Measurements from ENCODE around the gene SLC6A3. TPM values are rescaled to one million over a fixed set of nuclear protein-coding genes. Genes with fewer than 3 reads are reported as not detected.
"Not testable (repeated sequence)": the region's sequence is repeated elsewhere in the genome, so short reads cannot be mapped to it uniquely, and the experiment has no call there.

SLC6A3 gene
- total and polyA plus RNA-seq, 9 donors, result 0.11 to 0.23 (median 0.12) TPM; not detected in 6

DNA sequence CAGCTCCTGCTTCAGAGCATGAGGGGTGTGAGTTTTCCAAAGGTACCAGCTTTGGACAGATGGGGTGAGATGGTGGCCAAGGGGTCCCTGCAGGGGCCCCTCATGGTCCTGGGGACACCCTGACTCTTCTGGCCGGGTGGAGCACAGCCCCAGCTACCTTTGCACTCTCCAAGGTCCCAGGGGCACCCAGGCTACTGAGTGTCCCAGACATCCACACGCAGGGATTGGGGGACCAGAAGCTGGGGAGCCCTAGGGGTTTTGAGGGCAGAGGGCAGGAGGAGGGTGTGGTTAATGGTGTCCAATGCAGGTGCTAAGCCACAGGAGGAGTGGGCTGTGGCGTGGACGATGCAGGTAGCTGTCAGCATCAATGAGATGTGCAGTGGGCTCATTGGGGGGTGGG lies 84.4 kb downstream of the SLC6A3 start:
- Histone ChIP-seq H3K9me3 (replicated peaks; ENCODE audit: control insufficient read depth, low read depth, low read length) (no peaks in the 10 kb centered on the region), H3K4me1 (ENCODE audit: control insufficient read depth, insufficient read depth, low read length) (no peaks in the 10 kb centered on the region), H3K27me3 (ENCODE audit: control insufficient read depth, insufficient read depth, low read length) (peaks cover 19% of the 10 kb centered on the region), H3K27ac (ENCODE audit: low read length) (no peak overlapping the region), H3K36me3 (ENCODE audit: control insufficient read depth, insufficient read depth, low read length) (no peaks in the 10 kb centered on the region), H3K4me3 (ENCODE audit: low read length) (no peak overlapping the region)
- WGBS (ENCODE audit: insufficient coverage), result 87% methylated on average over 4 of the region's 4 CpGs
- no peak for DNase-seq

DNA sequence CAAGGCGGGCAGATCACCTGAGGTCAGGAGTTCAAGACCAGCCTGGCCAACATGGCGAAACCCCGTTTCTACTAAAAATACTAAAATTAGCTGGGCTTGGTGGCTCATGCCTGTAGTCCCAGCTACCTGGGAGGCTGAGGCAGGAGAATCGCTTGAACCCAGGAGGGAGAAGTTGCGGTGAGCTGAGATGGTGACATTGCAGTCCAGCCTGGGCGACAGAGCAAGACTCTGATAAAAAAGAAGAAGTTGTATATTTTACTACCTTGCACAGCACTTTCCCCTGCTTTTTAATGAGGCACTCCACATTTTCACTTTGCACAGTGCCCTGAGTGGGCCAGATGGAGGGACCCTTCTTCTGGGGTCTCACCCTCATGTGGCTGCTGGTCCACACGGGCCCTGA lies 84.9 kb downstream of the SLC6A3 start:
- not testable (repeated sequence) for H3K36me3 ChIP-seq (ENCODE audit: control insufficient read depth, insufficient read depth, low read length); H3K27ac ChIP-seq (ENCODE audit: low read length); H3K4me3 ChIP-seq (ENCODE audit: low read length); H3K4me1 ChIP-seq (ENCODE audit: control insufficient read depth, insufficient read depth, low read length); DNase-seq; H3K9me3 ChIP-seq (replicated peaks; ENCODE audit: control insufficient read depth, low read depth, low read length)
- peaks cover 19% of the 10 kb centered on the region for H3K27me3 ChIP-seq (ENCODE audit: control insufficient read depth, insufficient read depth, low read length)
- 86% methylated on average over 1 of the region's 7 CpGs for WGBS (ENCODE audit: insufficient coverage)

DNA sequence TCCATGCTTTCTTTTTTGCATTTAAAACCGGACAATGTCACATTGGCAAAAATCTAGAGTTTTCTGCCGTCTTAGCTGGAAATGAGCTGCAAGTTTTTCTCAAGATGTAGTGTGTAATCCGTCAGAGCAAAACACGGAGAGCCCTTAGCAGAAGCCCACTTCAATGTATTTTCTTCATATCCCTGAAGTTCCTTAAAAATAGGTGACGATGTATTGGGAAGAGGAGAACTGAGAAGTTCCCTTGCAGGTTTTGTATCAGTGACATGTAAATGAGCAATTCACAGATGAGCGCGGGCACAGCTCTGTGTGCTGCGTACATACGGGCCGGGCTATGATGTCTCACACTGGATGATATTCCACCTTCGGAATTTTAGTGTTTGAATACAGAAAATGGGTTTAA lies 85.5 kb downstream of the SLC6A3 start:
- H3K27me3 ChIP-seq (ENCODE audit: control insufficient read depth, insufficient read depth, low read length), result peaks cover 21% of the 10 kb centered on the region
- H3K27ac ChIP-seq (ENCODE audit: low read length), result no peak overlapping the region
- no peak overlapping the region for H3K4me3 ChIP-seq (ENCODE audit: low read length)
- no peaks in the 10 kb centered on the region for H3K36me3 ChIP-seq (ENCODE audit: control insufficient read depth, insufficient read depth, low read length)
- no peaks in the 10 kb centered on the region for H3K9me3 ChIP-seq (replicated peaks; ENCODE audit: control insufficient read depth, low read depth, low read length)
- no peak for DNase-seq
- H3K4me1 ChIP-seq (ENCODE audit: control insufficient read depth, insufficient read depth, low read length), result no peaks in the 10 kb centered on the region
- 69% methylated on average over 2 of the region's 11 CpGs for WGBS (ENCODE audit: insufficient coverage)

DNA sequence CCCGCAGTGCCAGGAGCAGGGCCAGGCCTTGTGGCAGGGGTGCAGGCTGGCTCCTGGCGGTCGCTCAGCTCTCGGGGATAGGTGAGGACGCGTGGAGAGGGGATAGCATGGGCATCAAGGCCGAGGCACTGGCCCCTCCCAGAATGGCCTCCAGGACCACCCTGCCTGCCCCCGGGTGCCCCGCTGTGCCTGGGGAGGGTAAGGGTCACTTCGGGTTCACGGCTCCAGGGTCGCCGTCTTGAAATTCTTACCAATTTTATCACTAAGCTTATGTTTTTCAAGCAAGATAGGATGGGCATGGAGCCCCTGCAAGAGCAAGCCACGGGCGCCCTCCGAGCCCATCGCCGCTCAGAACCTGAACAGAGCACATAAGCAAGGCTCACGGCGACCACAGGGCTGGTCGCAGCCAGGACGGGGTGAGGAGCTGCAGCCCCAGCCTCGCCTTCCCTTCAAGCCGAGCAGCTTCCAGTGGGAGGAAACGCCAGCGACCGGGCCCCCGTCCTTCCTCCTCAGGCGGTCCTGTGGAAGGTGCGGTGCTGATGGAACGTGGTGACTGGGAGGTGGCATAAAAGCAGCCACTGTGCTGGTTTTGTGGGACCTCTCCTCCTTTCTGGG lies 86.1 kb downstream of the SLC6A3 start:
- DNase-seq, result no peak
- no peaks in the 10 kb centered on the region for H3K4me1 ChIP-seq (ENCODE audit: control insufficient read depth, insufficient read depth, low read length)
- peaks cover 21% of the 10 kb centered on the region for H3K27me3 ChIP-seq (ENCODE audit: control insufficient read depth, insufficient read depth, low read length)
- no peaks in the 10 kb centered on the region for H3K9me3 ChIP-seq (replicated peaks; ENCODE audit: control insufficient read depth, low read depth, low read length)
- H3K36me3 ChIP-seq (ENCODE audit: control insufficient read depth, insufficient read depth, low read length), result no peaks in the 10 kb centered on the region
- H3K27ac ChIP-seq (ENCODE audit: low read length), result no peak overlapping the region
- no peak overlapping the region for H3K4me3 ChIP-seq (ENCODE audit: low read length)
- 73% methylated on average over 27 of the region's 31 CpGs for WGBS (ENCODE audit: insufficient coverage)

DNA sequence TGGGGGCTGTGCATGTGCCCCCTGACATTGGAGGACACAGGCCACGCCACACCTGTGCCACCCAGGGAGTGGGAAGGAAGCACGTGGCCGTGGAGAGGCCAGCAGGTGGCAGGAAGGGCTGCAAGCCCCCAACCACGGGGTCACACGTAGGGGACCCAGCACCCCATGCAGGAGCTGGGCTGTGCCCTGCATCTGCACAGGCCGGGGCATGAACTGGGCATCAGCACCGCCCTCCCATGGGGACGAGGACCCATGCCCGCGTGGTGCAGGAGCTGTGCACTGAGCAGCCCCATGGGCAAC lies 86.6 kb downstream of the SLC6A3 start:
- Histone ChIP-seq H3K27ac (ENCODE audit: low read length) (no peak overlapping the region), H3K4me1 (ENCODE audit: control insufficient read depth, insufficient read depth, low read length) (no peaks in the 10 kb centered on the region), H3K4me3 (ENCODE audit: low read length) (no peak overlapping the region), H3K9me3 (replicated peaks; ENCODE audit: control insufficient read depth, low read depth, low read length) (no peaks in the 10 kb centered on the region), H3K27me3 (ENCODE audit: control insufficient read depth, insufficient read depth, low read length) (peaks cover 22% of the 10 kb centered on the region), H3K36me3 (ENCODE audit: control insufficient read depth, insufficient read depth, low read length) (no peaks in the 10 kb centered on the region)
- no peak for DNase-seq
- WGBS (ENCODE audit: insufficient coverage), result 87% methylated on average over 10 of the region's 10 CpGs

DNA sequence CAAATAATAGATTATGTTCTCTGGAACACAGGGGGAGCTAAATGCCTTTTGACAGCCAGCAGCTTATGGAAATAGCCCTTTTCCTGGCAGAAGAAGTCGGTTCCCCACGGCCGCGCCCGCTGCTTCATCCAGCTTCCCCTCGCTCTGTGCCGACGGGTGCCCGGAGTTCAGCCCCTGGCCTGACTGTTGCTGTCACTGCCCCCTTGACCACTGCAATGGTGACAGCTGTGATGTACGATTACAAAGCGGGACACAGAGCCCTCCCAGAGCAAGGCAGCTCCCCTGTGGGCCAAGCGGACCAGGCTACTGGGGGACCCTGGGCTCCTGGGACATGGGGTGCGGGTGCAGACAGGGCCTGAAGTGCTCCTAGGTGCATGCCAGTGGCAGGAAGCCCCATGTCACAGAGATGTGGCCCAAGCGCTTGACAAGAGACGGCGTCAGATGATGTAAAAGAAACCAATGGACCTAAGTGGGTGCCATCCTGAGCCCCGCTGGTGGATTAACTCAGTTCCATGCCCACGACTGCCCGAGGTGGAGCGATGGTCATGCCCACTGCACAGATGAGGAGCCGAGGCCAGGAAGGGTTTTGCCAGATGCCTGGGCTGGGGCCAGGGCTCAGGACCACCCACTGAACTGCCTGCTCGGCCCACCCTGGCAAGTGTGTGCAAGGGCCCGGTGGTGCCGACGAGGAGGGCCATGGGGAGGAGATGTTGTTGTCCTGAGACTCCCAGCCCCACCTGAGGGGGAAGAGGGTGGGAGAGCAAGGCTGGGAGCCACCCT lies 87.1 kb downstream of the SLC6A3 start:
- H3K4me3 ChIP-seq (ENCODE audit: low read length), result no peak overlapping the region
- 88% methylated on average over 23 of the region's 25 CpGs for WGBS (ENCODE audit: insufficient coverage)
- no peak for DNase-seq

DNA sequence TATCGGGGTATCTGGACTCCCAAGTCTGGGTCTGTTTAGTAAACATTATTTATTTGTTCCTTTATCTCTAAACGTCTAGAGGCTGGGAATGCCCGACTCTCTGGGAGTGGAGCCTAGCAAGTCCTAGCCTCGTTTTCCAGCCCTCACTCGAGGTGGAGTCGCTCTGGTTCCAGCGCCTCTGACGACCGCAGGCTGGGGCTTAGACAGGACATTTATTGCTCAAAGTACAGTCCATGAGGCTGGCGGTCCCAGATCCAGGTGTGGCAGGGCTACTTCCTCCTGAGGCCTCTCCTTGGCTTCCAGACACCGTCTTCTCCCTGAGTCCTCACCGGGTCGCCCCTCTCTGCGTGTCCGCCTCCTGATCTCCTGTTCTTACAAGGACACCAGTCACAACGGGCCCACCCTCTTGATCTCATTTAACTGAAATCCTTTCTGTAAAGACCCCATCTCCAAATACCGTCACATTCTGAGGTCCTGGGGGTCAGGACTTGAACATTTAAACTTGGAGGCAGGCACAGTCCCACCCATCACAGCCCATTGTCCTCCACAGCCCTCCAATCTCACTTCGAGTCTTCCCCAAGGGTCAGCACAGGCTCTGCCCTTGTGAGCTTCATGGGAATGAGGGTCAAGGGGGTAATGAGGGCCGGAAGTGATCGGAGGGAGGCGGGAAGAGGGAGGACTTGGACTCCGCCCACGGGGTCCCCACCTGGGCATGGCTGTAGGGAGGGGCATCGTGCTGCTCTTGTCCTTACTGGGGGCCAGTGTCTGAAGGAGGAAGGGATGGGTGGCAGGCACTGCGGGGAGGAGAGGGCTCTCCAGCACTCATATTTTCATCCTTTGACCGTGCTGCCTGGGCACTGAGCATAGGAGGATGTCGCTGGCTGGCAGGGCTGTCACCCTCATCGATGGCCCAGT lies 88.1 kb downstream of the SLC6A3 start:
- H3K27ac ChIP-seq (ENCODE audit: low read length), result no peak overlapping the region
- H3K4me3 ChIP-seq (ENCODE audit: low read length), result no peak overlapping the region
- H3K9me3 ChIP-seq (replicated peaks; ENCODE audit: control insufficient read depth, low read depth, low read length), result no peaks in the 10 kb centered on the region
- no peak for DNase-seq
- H3K27me3 ChIP-seq (ENCODE audit: control insufficient read depth, insufficient read depth, low read length), result peaks cover 17% of the 10 kb centered on the region
- no peaks in the 10 kb centered on the region for H3K36me3 ChIP-seq (ENCODE audit: control insufficient read depth, insufficient read depth, low read length)
- 61% methylated on average over 21 of the region's 28 CpGs for WGBS (ENCODE audit: insufficient coverage)
- no peaks in the 10 kb centered on the region for H3K4me1 ChIP-seq (ENCODE audit: control insufficient read depth, insufficient read depth, low read length)

More for the DNA sequence above, 87.1 kb downstream of the SLC6A3 start:
- Histone ChIP-seq H3K9me3 (replicated peaks; ENCODE audit: control insufficient read depth, low read depth, low read length) (no peaks in the 10 kb centered on the region), H3K4me1 (ENCODE audit: control insufficient read depth, insufficient read depth, low read length) (no peaks in the 10 kb centered on the region), H3K27me3 (ENCODE audit: control insufficient read depth, insufficient read depth, low read length) (peaks cover 19% of the 10 kb centered on the region), H3K36me3 (ENCODE audit: control insufficient read depth, insufficient read depth, low read length) (no peaks in the 10 kb centered on the region), H3K27ac (ENCODE audit: low read length) (no peak overlapping the region)

DNA sequence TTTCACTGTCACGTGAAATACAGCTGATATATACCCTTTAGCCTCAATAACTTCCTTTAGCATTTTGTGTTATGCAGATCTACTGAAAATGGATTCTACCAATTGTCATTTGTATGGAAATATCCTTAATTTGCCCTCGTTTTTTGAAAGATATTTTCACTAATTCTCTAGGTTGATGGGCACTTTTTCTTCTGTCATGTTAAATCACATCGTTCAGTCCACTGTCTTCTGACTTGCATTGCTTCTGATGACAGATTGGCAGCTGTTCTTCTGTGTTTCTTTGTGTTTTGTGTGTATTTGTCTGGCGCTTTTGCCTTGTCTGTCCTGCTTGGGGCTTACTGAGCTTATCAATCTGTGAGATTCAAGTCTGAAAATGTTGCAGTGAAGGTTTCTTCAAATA lies 90.7 kb downstream of the SLC6A3 start:
- no peak for DNase-seq
- no peaks in the 10 kb centered on the region for H3K4me1 ChIP-seq (ENCODE audit: control insufficient read depth, insufficient read depth, low read length)
- H3K9me3 ChIP-seq (replicated peaks; ENCODE audit: control insufficient read depth, low read depth, low read length), result no peaks in the 10 kb centered on the region
- peaks cover 14% of the 10 kb centered on the region for H3K27me3 ChIP-seq (ENCODE audit: control insufficient read depth, insufficient read depth, low read length)
- WGBS (ENCODE audit: insufficient coverage), result no CpG with 5 or more reads among the region's 4 CpGs
- H3K36me3 ChIP-seq (ENCODE audit: control insufficient read depth, insufficient read depth, low read length), result no peaks in the 10 kb centered on the region
- no peak overlapping the region for H3K27ac ChIP-seq (ENCODE audit: low read length)
- H3K4me3 ChIP-seq (ENCODE audit: low read length), result no peak overlapping the region

DNA sequence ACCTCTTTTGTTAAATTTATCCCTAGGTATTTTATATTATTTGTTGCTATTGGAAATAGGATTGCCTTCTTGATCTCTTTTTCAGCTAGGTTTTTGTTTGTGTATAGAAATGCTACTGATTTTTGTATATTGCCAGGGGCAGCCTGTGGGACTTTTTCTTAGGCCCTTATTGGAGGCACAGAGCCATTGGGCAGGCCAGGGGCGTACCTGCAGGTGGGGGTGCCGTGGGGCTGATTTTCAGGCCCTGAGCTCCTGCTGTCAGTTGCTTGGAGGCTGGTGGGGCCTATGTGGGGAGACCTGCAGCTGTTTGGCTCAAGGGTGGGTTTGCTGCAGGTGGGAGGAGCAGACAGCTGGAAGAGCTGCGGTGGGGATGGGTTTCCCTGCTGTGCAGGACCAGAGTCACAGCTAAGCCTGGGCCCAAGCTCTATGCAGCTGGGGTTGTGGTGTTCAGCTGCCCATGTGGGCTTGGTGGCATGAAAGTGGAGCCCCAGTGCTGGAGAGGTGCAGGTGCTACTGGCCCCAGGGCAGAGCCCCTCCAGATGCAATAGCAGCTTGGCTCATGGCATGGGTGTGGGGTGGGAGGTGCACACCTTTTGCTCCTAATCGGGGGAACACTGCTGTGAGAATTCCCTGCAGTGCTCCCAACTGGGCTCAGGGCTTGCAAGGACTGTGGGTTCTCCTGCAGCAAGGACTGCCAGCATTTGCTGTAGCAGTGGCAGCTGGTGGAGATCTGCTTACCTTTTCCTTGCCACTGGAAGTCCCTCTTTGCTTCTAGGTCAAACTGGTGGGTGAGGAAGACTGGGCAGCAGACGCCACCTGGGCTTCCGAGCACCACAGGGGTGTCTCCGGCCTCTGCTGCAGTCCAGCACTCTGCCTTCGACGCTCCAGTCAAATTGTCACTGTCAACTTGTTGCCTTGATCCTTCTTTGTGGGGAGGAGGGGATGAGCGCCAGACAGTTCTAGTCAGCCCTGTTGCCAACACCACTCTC lies 92.7 kb downstream of the SLC6A3 start:
- no peak for DNase-seq
- Histone ChIP-seq H3K4me1 (ENCODE audit: control insufficient read depth, insufficient read depth, low read length) (no peaks in the 10 kb centered on the region), H3K36me3 (ENCODE audit: control insufficient read depth, insufficient read depth, low read length) (no peaks in the 10 kb centered on the region), H3K27ac (ENCODE audit: low read length) (no peak overlapping the region), H3K27me3 (ENCODE audit: control insufficient read depth, insufficient read depth, low read length) (peaks cover 10% of the 10 kb centered on the region), H3K9me3 (replicated peaks; ENCODE audit: control insufficient read depth, low read depth, low read length) (no peaks in the 10 kb centered on the region), H3K4me3 (ENCODE audit: low read length) (no peak overlapping the region)
- WGBS (ENCODE audit: insufficient coverage), result 51% methylated on average over 7 of the region's 10 CpGs
